ENCODE data around the gene PSMA1.

- TF ChIP-seq POLR2AphosphoS5 (IDR thresholded peaks at IDR 0.05) (no peak), CTCF (IDR thresholded peaks at IDR 0.05) (no peak), POLR2A (IDR thresholded peaks at IDR 0.05) (no peak)
Measured at GRCh38 chr11:14519597-14519916, 629 bp downstream of the PSMA1 start.
